A549 (cell line): ENCODE results near the gene ZNF804A. TPM values are rescaled to one million over a fixed set of nuclear protein-coding genes. Genes with fewer than 3 reads are reported as not detected.

ENCODE experiments used
- ATAC-seq, 2 experiments: fragments of 200-7000 bp in 1 of 2; fragments of >200 bp in 1 of 2; cut with Nextera tagmentation in 1 of 2; cut with Tn5 transposase in 1 of 2; 3 replicates each; pipeline versions ENCODE4 v1.8.0 to v1.9.1; 2018 to 2020; ENCODE audit warnings: mild to moderate bottlenecking in 1 of 2, moderate library complexity in 1 of 2
- CTCF ChIA-PET: fragments of 300-600 bp; sonication (Branson Sonifier 250); formaldehyde crosslinking; extraction: SDS; loops from one replicate; lab custom pipeline; 2021; ENCODE audit warnings: antibody characterized with exemption, inconsistent platforms; lab: Yijun Ruan, JAX
- POLR2A ChIA-PET: fragments of 350-600 bp; formaldehyde crosslinking; extraction: SDS; loops from one replicate; lab custom pipeline; 2021; ENCODE audit warnings: antibody characterized with exemption, inconsistent platforms; lab: Yijun Ruan, JAX
- DNase-seq, 2 experiments: peaks; one replicate each; pipeline versions ENCODE4 v3.0.0 to v3.0.0-alpha.2; 2011 to 2016; ENCODE audit warnings: low read depth in 1 of 2, low spot score in 1 of 2
- FAIRE-seq: peaks from 2 replicates; lab custom pipeline; 2011; peaks lifted over from hg19 to GRCh38; lab: Jason Lieb, UNC
- H3K27ac ChIP-seq, 2 experiments: fragments of >200 bp; sonication (Bioruptor Twin); formaldehyde crosslinking; 3 replicates each; pipeline ENCODE4 v1.5.1; 2016 to 2017
- H3K4me1 ChIP-seq: fragments of >200 bp; sonication (Bioruptor Twin); formaldehyde crosslinking; 3 replicates; pipeline ENCODE4 v1.6.1; 2016
- H3K4me2 ChIP-seq: fragments of >200 bp; sonication (Bioruptor Twin); formaldehyde crosslinking; 3 replicates; pipeline ENCODE4 v1.6.1; 2016
- H3K4me3 ChIP-seq: fragments of >200 bp; sonication (Bioruptor Twin); formaldehyde crosslinking; 3 replicates; pipeline ENCODE4 v1.5.1; 2016
- H3K9me3 ChIP-seq: fragments of >200 bp; sonication (Bioruptor Twin); formaldehyde crosslinking; 3 replicates; pipeline ENCODE4 v1.6.1; 2016
- BHLHE40 ChIP-seq: IDR thresholded peaks from 2 replicates; pipeline ENCODE4 v1.6.1; 2012; ENCODE audit warnings: low read depth, low read length, inconsistent platforms
- CEBPB ChIP-seq, 2 experiments: fragments of >200 bp in 1 of 2; sonication (Bioruptor Twin) in 1 of 2; formaldehyde crosslinking in 1 of 2; IDR thresholded peaks; 2 replicates each; pipeline ENCODE4 v1.6.1; 2012 to 2016
- FOSB ChIP-seq: fragments of 250-450 bp; sonication (Bioruptor Pico); IDR thresholded peaks from 2 replicates; pipeline ENCODE4 v1.5.0; 2020; ENCODE audit warnings: mild to moderate bottlenecking, moderate library complexity
- FOSL2 ChIP-seq, 2 experiments: fragments of 450-650 bp in 1 of 2; fragments of >200 bp in 1 of 2; sonication (Bioruptor Twin) in 1 of 2; formaldehyde crosslinking; IDR thresholded peaks; 2 replicates each; pipeline versions ENCODE4 v1.5.0 to v1.6.1; 2016 to 2020; ENCODE audit warnings: mild to moderate bottlenecking in 1 of 2, moderate library complexity in 1 of 2
- GATA3 ChIP-seq: IDR thresholded peaks from 2 replicates; pipeline ENCODE4 v1.6.1; 2012; ENCODE audit warnings: borderline replicate concordance
- HEYL ChIP-seq: fragments of 250-450 bp; sonication (Bioruptor Pico); IDR thresholded peaks from 2 replicates; pipeline ENCODE4 v1.8.0; 2021; ENCODE audit warnings: mild to moderate bottlenecking, moderate library complexity
- HOXB5 ChIP-seq: fragments of 250-450 bp; sonication (Bioruptor Pico); IDR thresholded peaks from 2 replicates; pipeline ENCODE4 v1.5.0; 2020; ENCODE audit warnings: mild to moderate bottlenecking, moderate library complexity
- JUN ChIP-seq, 2 experiments: fragments of >200 bp; sonication (Bioruptor Twin); formaldehyde crosslinking; IDR thresholded peaks; 2 replicates in 1 of 2; 3 replicates in 1 of 2; pipeline ENCODE4 v1.6.1; 2016 to 2017
- KDM5A ChIP-seq: fragments of 200-600 bp; sonication (generic); IDR thresholded peaks from 2 replicates; pipeline ENCODE4 v1.6.1; 2016; ENCODE audit warnings: antibody characterized with exemption, mild to moderate bottlenecking
- MAZ ChIP-seq: fragments of 150-350 bp; IDR thresholded peaks from 2 replicates; pipeline ENCODE4 v1.6.1; 2014; ENCODE audit warnings: antibody characterized with exemption, low read depth, low read length, borderline replicate concordance
- MYC ChIP-seq: IDR thresholded peaks from 2 replicates; pipeline ENCODE4 v1.6.1; 2012; ENCODE audit warnings: mild to moderate bottlenecking, inconsistent platforms, low read length, improper control_type of control experiment, borderline replicate concordance
- NFE2L2 ChIP-seq: fragments of 150-350 bp; conservative IDR thresholded peaks from 2 replicates; pipeline ENCODE4 v1.6.1; 2014; ENCODE audit warnings: low read length
- NR3C1 ChIP-seq: fragments of >200 bp; sonication (Bioruptor Twin); formaldehyde crosslinking; IDR thresholded peaks from 3 replicates; pipeline ENCODE4 v1.6.1; 2017
- POLR2A ChIP-seq: IDR thresholded peaks from 2 replicates; pipeline ENCODE4 v1.6.1; 2012; ENCODE audit warnings: mild to moderate bottlenecking, low read length
- RCOR1 ChIP-seq: fragments of 150-350 bp; IDR thresholded peaks from 2 replicates; pipeline ENCODE4 v1.6.1; 2014; ENCODE audit warnings: antibody characterized with exemption, low read length, low read depth
- RFX5 ChIP-seq: fragments of 450-650 bp; IDR thresholded peaks from 2 replicates; pipeline ENCODE4 v1.7.1; 2014; ENCODE audit warnings: antibody characterized with exemption, mild to moderate bottlenecking, moderate library complexity
- SMC3 ChIP-seq: fragments of >200 bp; sonication (Bioruptor Twin); formaldehyde crosslinking; IDR thresholded peaks from 3 replicates; pipeline ENCODE4 v1.6.1; 2018; ENCODE audit warnings: inconsistent platforms
- TP53 ChIP-seq: fragments of 250-450 bp; sonication (Bioruptor Pico); IDR thresholded peaks from 2 replicates; pipeline ENCODE4 v1.5.0; 2021; ENCODE audit warnings: mild to moderate bottlenecking, moderate library complexity
- ZC3H11A ChIP-seq: fragments of 450-650 bp; IDR thresholded peaks from 2 replicates; pipeline ENCODE4 v1.6.1; 2014; ENCODE audit warnings: antibody characterized with exemption, mild to moderate bottlenecking
- ZFP36 ChIP-seq: fragments of 450-650 bp; IDR thresholded peaks from 2 replicates; pipeline ENCODE4 v1.6.1; 2014; ENCODE audit warnings: borderline replicate concordance; ENCODE audit not compliant: partially characterized antibody
- ZSCAN20 ChIP-seq: fragments of 250-450 bp; sonication (Bioruptor Pico); IDR thresholded peaks from 2 replicates; pipeline ENCODE4 v1.8.0; 2022; ENCODE audit warnings: mild to moderate bottlenecking, moderate library complexity
- WGBS: methylation state at CpG from one replicate; pipeline ENCODE4 v1.1.6; 2017; ENCODE audit errors: missing lambda C conversion rate; 5-methylcytosine and 5-hydroxymethylcytosine counted together
- polyA plus RNA-seq, 4 experiments: library from polyadenylated mRNA; depleted of rRNA in 3 of 4; stranded (reverse); fragments of >200 nt; fragmentation: RNase III in 1 of 4; extraction: RNeasy Plus Mini Kit Qiagen cat#74134 plus additional on column Dnase treatment in 1 of 4; gene quantifications; 2 replicates in 3 of 4; 3 replicates in 1 of 4; pipeline ENCODE4 v1.2.3, GENCODE V29; 2011 to 2017
- TF ChIP-seq, protein P1 (sequence below): IDR thresholded peaks from 2 replicates; pipeline ENCODE4 v1.6.1; 2012
- TF ChIP-seq, protein P2 (sequence below): fragments of 250-450 bp; sonication (Bioruptor Pico); IDR thresholded peaks from 2 replicates; pipeline ENCODE4 v1.5.0; 2020; ENCODE audit warnings: low read depth, mild to moderate bottlenecking, moderate library complexity
- TF ChIP-seq, protein P3 (sequence below): fragments of >200 bp; sonication (Bioruptor Twin); formaldehyde crosslinking; IDR thresholded peaks from 3 replicates; pipeline ENCODE4 v1.6.1; 2016

The ZNF804A gene
- polyA plus RNA-seq, 2 of the 4 experiments (the other 2 are of a cell fraction), result not detected

DNA sequence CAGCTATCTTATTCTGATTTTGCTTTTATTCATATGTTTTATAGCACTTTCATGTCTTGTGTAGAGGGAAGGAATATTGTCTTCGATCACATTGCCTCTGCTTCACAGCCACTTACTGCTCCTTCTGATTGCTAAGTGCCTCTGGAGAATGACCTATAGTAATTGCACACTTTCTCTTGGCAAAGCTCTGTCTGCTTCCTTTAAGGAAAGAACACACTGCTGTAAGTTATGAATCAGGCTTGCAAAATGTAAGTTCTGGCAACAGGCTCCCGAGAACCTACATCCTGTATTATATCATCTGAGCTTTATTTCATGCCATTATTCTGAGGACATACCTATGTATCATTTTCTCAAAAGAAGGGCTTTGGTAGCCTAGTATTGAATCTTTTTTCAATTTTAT lies 170.7 kb downstream of the ZNF804A start:
- H3K4me2 ChIP-seq, result no peak overlapping the region

GRCh38 chr2:184769686-184770085 lies 171.4 kb downstream of the ZNF804A start:
- ChIA-PET CTCF (no interaction called here), POLR2A (no interaction called here)
- FAIRE-seq (no peak), ATAC-seq (no peak), DNase-seq (no peak)
- TF ChIP-seq ZC3H11A (no peak), SMC3 (no peak), ZSCAN20 (CRISPR knock-in tag) (no peak), NFE2L2 (no peak), RFX5 (no peak), HEYL (CRISPR knock-in tag) (no peak), FOSB (no peak), MAZ (no peak), BHLHE40 (no peak), TP53 (no peak), ZFP36 (no peak), GATA3 (no peak), NR3C1 (no peak), MYC (no peak), CEBPB (IDR thresholded peaks at IDR 0.05) (no peak), HOXB5 (CRISPR knock-in tag) (no peak), FOSL2 (IDR thresholded peaks at IDR 0.05) (no peak), FOSL2 (CRISPR knock-in tag; IDR thresholded peaks at IDR 0.05) (no peak)
- TF ChIP-seq, protein P1, sequence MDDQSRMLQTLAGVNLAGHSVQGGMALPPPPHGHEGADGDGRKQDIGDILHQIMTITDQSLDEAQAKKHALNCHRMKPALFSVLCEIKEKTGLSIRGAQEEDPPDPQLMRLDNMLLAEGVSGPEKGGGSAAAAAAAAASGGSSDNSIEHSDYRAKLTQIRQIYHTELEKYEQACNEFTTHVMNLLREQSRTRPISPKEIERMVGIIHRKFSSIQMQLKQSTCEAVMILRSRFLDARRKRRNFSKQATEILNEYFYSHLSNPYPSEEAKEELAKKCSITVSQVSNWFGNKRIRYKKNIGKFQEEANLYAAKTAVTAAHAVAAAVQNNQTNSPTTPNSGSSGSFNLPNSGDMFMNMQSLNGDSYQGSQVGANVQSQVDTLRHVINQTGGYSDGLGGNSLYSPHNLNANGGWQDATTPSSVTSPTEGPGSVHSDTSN, result no peak
- TF ChIP-seq, protein P2, sequence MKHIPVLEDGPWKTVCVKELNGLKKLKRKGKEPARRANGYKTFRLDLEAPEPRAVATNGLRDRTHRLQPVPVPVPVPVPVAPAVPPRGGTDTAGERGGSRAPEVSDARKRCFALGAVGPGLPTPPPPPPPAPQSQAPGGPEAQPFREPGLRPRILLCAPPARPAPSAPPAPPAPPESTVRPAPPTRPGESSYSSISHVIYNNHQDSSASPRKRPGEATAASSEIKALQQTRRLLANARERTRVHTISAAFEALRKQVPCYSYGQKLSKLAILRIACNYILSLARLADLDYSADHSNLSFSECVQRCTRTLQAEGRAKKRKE (CRISPR knock-in tag), result no peak
- Histone ChIP-seq H3K27ac (no peak overlapping the region), H3K4me2 (no peak overlapping the region), H3K4me1 (no peaks in the 10 kb centered on the region), H3K4me3 (no peak overlapping the region), H3K9me3 (no peaks in the 10 kb centered on the region)
- 48% methylated on average over 1 of the region's 1 CpG for WGBS

More for the DNA sequence above, 170.7 kb downstream of the ZNF804A start:
- Histone ChIP-seq H3K4me3 (no peak overlapping the region), H3K9me3 (no peaks in the 10 kb centered on the region), H3K27ac (no peak overlapping the region), H3K4me1 (no peaks in the 10 kb centered on the region)
- WGBS, result 9% methylated on average over 2 of the region's 2 CpGs
- no peak for ATAC-seq
- TF ChIP-seq POLR2A, result no peak
- no peak for TF ChIP-seq ZC3H11A
- TF ChIP-seq JUN (IDR thresholded peaks at IDR 0.05), result no peak
- TF ChIP-seq KDM5A, result no peak
- TF ChIP-seq, protein P3, sequence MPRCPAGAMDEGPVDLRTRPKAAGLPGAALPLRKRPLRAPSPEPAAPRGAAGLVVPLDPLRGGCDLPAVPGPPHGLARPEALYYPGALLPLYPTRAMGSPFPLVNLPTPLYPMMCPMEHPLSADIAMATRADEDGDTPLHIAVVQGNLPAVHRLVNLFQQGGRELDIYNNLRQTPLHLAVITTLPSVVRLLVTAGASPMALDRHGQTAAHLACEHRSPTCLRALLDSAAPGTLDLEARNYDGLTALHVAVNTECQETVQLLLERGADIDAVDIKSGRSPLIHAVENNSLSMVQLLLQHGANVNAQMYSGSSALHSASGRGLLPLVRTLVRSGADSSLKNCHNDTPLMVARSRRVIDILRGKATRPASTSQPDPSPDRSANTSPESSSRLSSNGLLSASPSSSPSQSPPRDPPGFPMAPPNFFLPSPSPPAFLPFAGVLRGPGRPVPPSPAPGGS, result no peak
- CTCF ChIA-PET, result no interaction called here
- no peak for FAIRE-seq
- DNase-seq, result no peak
- POLR2A ChIA-PET, result no interaction called here

- CTCF ChIA-PET, result interaction anchor here (0.5 kb wide), 1 partner anchor 1724 kb away, joined by 3 read pairs; no protein-coding TSS in a partner anchor
- no peak for TF ChIP-seq RCOR1
- TF ChIP-seq, all 56 proteins: peak for 0
- Histone ChIP-seq H3K4me1 (no peaks in the 10 kb centered on the region), H3K4me2 (no peak overlapping the region), H3K9me3 (no peaks in the 10 kb centered on the region), H3K27ac (no peak overlapping the region), H3K4me3 (no peak overlapping the region)
- DNase-seq (no peak), FAIRE-seq (no peak), ATAC-seq (no peak)
- POLR2A ChIA-PET, result interaction anchor here (0.6 kb wide), 1 partner anchor 1074 kb away, joined by 5 read pairs; no protein-coding TSS in a partner anchor
- WGBS, result 11% methylated on average over 2 of the region's 2 CpGs
Measured at GRCh38 chr2:184779777-184780176, 181.4 kb downstream of the ZNF804A start.
